Mesenteric fat pad (tissue), 1 donor: ENCODE results near the gene ODF2L. TPM values are rescaled to one million over a fixed set of nuclear protein-coding genes. Genes with fewer than 3 reads are reported as not detected.
"Not testable (repeated sequence)": the region's sequence is repeated elsewhere in the genome, so short reads cannot be mapped to it uniquely, and the experiment has no call there.

Experiments
- DNase-seq: peaks from one replicate; pipeline ENCODE4 v3.0.0-alpha.2; 2020; ENCODE audit warnings: low spot score
- total RNA-seq: library from RNA; stranded (reverse); fragmentation: NEBNext Ultra II Directional; extraction: Animal tissue kit (Norgen Biotek cat#: 25700); gene quantifications from one replicate; pipeline ENCODE4 v1.2.1, GENCODE V29; 2021
- donor health status: DM: yes; HTN: yes; CAD: no.

ODF2L gene
- total RNA-seq, 1 donor from 2014 or later = 48.2 TPM

DNA sequence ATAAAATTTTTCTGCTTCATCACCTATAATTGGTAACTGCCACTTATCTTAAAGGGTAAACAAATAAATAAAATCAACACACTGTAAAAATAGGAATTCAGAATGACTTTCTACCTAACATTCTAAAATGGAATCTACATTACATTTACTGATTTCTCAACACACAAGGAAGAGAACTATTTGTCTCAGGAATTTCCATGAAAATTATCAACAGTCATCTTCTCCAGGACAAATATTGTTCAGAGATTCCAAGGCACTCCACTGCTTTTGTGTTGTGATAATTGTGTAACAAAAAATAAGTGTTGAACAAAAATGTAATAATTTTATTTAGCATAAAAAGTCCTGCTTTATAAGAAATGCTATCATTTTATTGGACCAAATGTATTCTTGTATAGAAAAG, 7.3 kb downstream of the ODF2L start:
- no peak for DNase-seq

DNA sequence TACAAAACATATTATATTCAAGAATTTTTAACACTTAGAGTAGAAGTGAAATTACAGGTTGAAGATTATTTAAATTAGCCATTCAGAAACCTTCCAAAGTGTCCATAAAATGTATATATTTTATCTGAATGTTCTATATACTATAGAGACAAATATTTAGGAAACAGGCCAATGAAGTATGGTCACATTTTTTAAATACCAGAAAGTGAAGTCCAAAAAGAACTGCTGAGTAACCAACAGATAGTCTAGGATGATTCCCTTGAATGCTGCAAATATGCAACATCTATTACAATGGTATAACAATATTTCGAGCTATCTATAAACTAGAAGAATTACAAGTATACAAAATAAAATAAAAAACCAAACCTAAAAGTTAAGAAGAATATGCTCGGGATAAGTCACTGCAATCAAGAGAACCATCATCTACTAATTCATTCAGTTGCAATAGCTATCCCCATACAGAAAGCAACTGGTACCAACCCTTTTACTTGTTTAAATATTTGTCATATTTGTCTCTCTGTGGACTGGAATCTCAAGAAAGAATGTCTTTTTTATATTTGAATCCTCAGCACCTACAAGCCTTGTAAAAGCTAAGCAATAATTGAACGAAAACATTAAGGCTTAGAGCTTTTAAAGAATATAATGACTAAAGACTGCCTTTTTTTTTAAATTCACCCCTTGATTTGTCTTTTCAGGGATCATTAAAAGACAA, 8.1 kb downstream of the ODF2L start:
- DNase-seq = no peak

DNA sequence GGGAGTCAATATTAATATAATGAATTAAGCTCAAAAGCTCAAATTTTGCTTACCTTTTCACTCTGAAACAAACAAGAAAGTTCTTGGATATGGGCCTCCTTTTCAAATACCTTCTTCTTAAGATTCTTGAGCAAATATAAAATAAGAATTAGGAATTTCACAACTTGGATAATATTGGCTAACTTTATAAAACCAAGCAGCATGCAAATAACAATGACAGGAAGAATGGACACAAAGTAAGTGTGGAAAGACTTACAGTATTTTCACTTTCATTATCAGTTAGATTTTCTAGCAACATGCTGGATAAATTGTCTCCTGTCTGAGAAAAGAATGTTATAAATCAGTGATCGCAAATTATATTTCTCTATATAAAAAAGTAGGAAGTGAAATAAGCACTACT, 13.2 kb downstream of the ODF2L start:
- no peak for DNase-seq

DNA sequence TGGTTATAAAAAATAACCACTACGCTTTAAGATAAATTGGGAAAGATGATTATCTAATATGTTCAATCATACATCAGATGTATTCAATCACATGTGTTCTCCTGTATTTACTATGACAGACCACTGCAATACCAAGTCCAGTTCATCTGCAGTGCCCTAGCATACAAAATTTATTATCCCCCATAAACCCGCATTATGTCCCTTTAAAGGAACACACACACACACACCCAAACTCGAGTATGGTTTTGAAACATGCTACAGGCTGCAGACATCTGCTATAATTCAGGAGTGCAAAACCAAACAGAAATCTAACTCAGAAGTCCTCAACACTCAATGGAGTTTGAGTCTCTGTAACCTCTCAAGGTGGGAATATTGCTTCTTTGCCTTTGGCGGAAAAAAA, 14.9 kb downstream of the ODF2L start:
- DNase-seq = no peak

DNA sequence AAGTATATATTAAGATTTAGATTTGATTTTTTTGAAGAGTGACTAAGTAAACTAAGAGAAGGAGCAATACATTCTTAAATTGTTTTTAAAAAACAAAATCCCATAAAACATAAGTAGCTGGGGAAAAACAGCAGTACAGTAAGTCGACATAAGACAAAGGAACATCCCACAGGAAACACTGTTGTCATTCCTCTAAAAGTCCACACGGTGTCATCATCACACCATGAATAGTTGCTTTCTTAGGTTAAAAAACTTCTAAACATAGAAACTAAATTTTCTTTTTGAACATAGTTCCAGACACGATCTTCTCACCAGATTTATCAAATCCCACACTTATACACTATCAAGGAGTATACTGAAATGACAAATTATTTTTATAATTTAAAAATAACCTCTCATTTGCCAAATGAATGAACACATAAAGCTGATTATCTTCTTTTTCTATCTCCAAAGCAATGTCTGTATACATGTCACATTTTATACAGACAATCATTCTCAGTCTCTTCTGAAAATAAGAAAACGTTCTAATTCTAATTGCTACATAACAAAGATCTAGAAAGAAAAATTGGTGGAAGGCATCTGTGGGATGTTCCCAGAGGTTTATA, 15.8 kb downstream of the ODF2L start:
- DNase-seq = no peak

DNA sequence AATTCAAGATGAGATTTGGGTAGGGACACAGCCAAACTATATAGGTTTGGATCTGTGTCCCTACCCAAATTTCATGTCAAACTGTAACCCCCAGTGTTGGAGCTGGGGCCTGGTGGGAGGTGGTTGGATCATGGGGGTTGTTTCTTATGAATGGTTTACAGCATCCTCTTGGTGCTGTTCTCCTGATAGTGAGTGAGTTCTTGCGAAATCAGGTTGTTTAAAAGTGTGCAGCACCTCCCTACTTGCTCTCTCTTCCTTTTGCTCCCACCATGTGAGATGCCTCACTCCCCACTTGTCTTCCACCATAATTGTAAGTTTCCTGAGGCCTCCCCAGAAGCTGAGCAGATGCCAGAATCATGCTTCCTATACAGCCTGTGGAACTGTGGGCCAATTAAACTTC, 17.3 kb downstream of the ODF2L start:
- no peak for DNase-seq

DNA sequence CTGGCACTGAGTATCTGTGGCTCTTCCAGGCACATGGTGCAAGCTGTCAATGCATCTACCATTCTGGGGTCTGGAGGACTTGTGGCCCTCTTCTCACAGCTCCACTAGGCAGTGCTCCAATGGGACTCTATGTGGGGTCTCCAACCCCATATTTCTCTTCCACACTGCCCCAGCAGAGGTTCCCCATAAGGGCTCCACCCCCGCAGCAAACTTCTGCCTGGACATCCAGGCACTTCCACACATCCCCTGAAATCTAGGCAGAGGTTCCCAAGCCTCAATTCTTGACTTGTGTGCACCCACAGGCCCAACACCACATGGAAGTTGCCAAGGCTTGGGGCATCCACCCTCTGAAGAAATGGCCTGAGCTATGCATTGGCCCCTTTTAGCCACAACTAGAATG, 18.8 kb downstream of the ODF2L start:
- DNase-seq = no peak

DNA sequence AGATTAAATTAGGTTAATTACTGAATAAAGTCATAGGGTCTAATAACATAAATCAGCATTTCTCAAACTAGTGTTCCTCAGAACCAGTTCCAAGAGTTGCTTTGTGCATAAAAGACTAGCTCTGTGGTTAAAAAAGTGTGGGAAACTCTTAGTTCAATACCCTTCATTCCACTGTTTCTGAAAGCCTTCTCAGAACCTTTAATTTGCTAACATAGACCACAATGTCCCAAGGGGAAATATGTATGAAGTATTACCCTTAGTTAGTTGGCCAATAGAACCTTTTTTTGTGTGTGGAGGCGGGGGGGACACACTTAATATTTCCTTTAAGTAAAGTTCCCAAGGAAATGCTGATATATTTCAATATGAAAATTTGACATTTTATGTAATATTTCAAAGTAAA, 20.4 kb downstream of the ODF2L start:
- DNase-seq = no peak

DNA sequence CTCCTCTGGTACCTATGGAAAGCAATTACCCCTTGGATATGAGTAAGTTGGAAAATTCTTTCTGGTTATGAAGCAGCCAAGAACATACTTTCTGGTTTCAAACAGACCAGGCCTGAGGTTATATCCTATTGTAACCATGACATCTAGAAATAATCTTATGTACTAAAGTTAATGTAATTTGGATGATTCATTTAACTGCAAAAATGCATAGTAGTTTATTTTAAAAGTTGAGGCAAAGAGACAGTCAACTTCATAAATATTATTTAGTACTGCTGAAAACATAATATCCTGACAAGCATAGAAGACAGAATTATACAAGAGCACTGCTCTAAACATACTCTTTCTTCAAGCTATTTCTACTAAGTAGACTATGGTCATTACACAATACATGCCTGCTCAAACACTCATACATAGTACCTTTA, 25.5 kb downstream of the ODF2L start:
- DNase-seq = no peak

DNA sequence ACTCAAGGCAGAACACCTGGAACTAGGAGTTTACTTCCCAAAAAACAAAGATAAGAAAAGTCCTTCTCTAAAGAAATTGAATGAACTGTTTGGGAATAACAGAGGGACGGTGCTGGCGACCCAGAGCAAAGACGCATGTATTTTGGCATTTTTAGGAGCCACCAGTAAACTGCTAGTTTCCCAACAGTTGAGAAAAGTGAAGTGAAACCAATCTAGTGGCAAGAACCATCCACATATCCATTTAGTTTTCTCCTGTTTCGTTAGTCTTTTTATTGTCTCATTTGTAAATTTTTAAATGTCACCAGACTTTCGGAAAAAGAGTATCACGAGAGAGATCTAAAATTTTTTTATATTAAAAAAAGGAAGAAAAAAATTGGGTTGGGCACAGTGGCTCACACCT, 30.2 kb downstream of the ODF2L start:
- DNase-seq = no peak

DNA sequence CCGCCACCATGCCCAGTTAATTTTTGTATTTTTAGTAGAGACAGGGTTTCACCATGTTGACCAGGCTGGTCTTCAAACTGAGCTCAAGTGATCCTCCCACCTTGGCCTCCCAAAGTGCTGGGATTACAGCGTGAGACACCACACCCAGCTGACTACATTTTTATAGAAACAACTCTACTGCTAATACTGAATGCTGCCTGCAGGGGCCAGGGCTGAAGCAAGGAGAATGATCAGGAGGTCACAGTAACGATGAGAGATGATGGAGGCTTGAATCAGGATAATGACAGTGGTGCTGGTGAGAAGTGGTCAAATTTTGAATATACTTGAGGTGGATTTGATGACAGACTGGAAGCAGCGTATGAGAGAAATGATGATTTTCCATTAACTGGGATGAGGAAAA, 33.3 kb downstream of the ODF2L start:
- DNase-seq = no peak

DNA sequence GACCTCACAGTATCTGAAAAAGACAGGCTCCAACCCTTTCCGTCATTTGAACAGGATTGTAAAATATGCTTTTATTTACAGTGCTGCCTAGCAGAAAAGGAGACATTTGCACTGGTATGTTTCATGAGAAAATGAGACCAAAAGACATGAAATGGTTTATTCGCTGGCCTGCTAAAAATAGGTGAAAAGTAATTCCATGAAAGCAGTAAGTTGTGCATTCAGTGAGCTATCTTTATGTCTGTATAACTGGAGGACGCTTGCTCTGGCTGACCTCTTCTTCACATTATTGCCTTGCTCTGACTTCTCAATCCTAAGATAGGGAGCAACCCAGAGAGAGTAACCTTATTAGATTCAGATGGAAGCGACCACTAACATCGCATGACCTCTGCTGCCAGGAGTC, 38.3 kb downstream of the ODF2L start:
- DNase-seq = no peak

DNA sequence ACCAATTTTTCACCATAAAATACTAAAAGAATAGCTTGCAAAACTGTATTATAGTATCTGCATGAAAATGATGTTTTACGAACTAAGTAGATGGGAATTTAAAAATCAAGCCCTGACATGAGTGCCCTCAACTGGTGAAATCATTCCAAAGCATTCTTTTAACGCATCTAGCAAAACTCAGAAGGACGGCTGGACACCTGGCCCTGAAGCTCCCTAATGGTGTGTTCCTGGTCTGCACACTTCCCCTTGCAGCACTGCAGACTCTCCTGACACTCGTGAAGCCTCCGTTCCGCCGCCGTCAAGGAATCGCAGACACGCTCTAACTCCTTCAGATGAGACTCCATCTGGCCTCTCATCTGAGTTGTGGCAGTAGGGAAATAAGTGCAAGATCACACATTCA, 39.9 kb downstream of the ODF2L start:
- DNase-seq = no peak

DNA sequence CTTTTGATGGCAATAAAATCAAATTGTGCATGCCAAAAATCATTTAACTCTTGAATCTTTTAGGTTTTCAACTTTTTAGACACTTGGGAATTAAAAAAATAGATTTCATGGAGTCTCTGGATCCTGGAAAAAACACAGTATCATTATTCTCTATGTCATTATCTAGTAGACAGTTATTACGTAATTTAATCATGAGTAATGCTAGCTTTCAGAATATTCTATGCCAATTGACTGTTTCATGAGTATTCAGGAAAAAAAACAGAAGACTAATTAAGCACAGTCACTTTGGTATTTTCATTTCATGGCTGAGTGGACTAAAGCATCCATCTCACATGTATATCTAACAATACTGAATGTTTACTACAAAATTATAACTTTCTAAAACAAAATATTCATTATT, 44.0 kb downstream of the ODF2L start:
- no peak for DNase-seq

DNA sequence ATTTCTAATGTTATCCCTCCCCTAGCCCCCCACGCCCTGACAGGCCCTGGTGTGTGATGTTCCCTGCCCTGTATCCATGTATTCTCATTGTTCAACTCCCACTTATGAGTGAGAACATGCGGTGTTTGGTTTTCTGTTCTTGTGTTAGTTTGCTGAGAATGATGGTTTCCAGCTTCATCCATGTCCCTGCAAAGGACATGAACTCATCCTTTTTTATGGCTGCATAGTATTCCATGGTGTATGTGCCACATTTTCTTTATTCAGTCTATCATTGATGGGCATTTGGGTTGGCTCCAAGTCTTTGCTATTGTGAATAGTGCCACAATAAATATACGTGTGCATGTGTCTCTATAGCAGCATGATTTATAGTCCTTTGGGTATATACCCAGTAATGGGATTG, 45.9 kb downstream of the ODF2L start:
- DNase-seq = not testable (repeated sequence)

DNA sequence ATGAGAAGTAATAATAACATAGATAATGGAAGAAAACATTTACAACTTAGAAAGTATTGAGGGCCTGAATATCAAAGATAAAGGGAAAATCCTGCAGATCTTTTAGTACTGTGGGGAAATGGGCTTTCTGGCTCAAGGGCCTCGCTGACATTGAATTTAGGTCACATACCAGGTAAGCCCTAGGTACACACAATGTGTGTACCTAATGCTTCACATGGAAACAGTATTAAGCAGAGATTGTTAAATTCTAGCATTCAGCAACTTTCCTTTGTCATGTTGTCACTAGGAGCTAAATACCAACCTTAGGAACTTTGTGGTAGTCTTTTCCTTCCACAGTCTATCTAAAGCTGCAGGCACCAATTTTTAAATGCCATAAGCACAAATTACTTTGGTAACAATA, 49.7 kb downstream of the ODF2L start:
- no peak for DNase-seq

DNA sequence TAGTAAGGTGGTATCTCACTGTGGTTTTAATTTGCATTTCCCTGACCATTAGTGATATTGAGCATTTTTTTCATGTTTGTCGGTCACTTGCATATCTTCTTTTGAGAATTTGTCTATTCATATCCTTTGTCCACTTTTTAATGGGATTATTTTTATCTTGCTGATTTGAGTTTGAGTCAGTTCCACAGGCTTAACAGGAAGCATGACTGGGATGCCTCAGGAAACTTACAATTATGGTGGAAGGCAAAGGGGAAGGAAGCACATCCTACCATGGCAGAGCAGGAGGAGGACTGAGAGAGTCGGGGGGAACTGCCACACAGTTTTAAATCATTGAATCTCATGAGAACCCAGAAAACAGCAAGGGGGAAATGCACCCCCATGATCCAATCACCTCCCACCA, 51.1 kb downstream of the ODF2L start:
- DNase-seq = no peak

DNA sequence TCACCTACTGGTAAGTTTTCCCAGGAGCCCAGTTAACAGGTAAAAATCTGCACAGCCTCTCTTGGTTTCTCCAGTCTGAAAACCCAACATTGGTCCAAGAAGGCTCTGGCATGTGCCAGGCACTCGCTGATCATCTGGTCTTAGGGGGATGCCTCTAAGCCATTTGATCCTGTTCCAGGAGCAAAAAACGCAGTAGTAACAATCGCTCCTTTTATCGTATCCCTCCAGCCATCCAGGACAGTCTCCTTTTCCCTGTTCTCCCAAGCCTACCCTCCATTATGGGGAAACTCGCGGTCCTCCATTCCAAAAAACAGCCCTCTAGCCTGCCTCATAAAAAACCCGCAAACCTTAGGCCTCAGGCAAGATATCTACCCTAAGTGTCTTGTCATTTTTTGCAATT, 56.2 kb downstream of the ODF2L start:
- no peak for DNase-seq

DNA sequence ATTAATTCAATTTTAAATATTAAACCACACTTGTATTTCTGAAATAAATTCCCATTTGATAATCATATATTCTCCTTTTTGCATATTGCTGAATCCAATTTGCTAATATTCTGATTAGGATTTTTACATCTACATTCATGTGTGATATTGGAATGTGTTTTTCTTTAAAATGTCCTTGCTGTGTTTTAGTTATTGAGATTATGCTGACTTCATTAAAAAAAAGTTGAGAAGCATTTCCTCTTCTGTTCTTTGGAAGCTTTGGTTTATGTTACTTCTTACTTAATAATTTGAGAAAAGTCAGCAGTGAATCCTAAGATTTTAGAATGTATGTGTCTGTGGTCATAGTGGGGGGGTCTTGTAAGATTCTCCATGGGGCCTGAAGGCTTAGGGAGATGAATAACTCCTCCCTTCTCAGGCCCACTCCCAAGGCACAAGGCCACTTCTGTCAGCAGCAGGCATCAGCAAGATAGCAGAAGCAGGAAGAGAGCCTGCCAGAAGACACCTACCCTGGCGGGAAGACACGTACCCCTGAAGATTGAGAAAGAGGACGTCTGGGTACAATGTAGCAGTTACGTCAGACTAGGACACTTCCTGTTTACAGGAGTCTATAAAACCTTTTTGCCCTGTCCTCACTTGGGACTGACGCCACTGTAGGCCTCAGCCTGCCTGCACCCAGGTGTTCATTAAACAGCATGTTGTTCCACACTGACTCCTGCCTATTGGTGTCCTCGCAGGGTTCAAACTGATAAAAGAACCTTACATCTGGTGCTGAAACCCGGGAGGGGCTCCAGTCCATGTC, 56.9 kb downstream of the ODF2L start:
- DNase-seq = no peak

DNA sequence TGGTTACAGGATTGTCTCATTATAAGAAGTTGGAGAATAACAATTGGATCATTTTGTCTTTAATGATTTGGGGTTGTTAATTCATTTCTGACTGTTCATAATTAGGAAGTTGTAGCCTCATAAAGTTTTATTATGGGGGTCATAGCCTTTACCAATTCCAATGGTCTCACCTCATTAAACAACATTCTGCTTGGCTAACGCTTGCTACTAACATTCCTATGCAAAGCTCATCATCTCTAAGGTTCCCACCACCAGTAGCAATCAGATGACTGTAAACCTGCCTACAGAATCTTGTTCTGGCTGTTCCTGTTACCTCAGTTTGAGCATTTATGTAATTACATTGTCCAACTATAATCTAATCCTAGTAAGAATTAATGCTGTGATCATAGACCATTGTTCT, 60.2 kb downstream of the ODF2L start:
- no peak for DNase-seq

DNA sequence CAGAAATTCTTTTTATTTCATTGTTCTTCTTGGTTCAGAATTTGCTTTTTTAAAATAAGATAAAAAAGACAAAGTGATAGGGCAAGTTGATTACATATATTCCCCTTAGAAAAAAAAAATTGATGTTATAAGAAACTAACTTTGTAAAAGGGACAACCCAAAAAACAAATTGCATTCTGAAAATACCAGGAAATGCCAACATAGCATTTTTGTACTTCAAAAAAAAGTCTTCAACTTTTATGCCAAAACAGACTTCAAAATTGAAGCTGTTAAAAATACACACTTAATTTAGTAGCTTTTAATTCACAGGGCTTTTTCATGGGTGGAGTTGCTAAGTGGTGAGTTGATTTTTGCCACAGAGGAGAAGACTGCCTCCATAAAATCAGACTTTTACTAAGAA, 70.9 kb downstream of the ODF2L start:
- DNase-seq = no peak

DNA sequence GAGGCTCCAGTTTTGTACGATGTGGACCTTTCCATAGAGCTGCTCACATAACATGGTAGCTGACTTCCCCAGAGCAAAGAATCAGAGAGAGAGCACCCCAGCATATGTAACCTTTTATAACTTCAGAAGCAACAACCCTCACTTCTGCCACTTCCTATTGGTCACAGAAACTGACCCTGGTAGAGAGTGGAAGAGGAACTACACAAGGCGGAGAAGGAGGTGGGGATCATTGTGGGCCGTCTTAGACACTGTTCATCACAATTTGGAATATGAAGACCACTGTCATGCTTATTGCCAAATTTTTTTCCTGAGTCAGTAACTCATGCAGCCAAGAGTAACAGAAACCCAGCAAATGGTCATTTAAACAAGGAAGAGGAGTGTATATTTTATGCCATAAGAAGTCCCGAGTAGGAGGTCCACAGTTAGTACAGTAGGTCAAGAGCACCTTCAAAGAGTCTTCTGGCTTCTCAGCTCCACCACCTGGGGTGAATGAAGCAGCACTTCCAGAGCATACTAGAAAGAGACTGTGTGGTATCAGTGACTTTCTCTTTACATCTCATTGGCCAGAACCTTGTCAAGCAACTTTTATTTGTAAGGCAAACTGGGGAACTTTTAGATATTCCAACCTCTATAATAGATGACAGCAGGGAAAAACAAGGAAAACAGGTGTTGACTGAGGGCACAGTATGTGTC, 71.8 kb downstream of the ODF2L start:
- DNase-seq = no peak
